ENCODE data around the gene TECPR1.

DNA sequence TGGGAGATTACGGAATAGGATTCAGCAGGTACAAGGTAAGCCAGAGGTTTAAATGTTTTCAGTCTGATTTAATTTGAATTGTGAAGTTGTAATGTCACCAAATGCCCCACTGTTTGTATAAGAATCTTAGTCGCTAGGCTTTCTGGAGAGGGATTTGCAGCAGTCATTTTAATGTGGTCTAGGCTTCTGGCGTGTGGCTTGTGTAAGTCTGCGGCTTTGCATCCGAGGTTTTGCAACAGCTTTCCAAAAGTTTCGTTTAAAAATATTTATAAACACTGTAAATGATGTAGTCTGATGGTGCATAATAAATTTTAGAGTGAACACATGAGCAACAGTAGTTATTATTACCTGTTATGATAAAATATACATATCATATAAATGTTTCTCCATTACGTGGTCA lies 66.9 kb downstream of the TECPR1 start:
- TF ChIP-seq, protein P1, sequence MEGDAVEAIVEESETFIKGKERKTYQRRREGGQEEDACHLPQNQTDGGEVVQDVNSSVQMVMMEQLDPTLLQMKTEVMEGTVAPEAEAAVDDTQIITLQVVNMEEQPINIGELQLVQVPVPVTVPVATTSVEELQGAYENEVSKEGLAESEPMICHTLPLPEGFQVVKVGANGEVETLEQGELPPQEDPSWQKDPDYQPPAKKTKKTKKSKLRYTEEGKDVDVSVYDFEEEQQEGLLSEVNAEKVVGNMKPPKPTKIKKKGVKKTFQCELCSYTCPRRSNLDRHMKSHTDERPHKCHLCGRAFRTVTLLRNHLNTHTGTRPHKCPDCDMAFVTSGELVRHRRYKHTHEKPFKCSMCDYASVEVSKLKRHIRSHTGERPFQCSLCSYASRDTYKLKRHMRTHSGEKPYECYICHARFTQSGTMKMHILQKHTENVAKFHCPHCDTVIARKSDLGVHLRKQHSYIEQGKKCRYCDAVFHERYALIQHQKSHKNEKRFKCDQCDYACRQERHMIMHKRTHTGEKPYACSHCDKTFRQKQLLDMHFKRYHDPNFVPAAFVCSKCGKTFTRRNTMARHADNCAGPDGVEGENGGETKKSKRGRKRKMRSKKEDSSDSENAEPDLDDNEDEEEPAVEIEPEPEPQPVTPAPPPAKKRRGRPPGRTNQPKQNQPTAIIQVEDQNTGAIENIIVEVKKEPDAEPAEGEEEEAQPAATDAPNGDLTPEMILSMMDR (IDR thresholded peaks at IDR 0.05) = no peak
- no peak for TF ChIP-seq POLR2A (IDR thresholded peaks at IDR 0.05)
